Hematopoietic multipotent progenitor cell treated with erythropoietin and hydrocortisone succinate and interleukin-3 and kit ligand, for 4 days (in vitro differentiated cells): ENCODE results near the gene DLGAP1.

ENCODE experiments used
- DNase-seq: peaks from one replicate; pipeline ENCODE4 v3.0.0-alpha.2; 2015

DLGAP1 gene

GRCh38 chr18:3885209-3885792 is 569.8 kb downstream of the DLGAP1 start:
- peak; percentile 80 for DNase-seq

- DNase-seq, result no peak
Observed at GRCh38 chr18:3879836-3880120, 575.3 kb downstream of the DLGAP1 start.

GRCh38 chr18:3879114-3879835 is 575.8 kb downstream of the DLGAP1 start:
- no peak for DNase-seq

GRCh38 chr18:3878401-3878800 is 576.7 kb downstream of the DLGAP1 start:
- peak; percentile 50 for DNase-seq

- DNase-seq, result peak; percentile 79
Observed at GRCh38 chr18:3877678-3878077, 577.4 kb downstream of the DLGAP1 start.

- peak; percentile 53 for DNase-seq
Observed at GRCh38 chr18:3875961-3876360, 579.1 kb downstream of the DLGAP1 start.

- peak; percentile 27 for DNase-seq
Observed at GRCh38 chr18:3875376-3875775, 579.7 kb downstream of the DLGAP1 start.

GRCh38 chr18:3874581-3874980 is 580.5 kb downstream of the DLGAP1 start:
- no peak for DNase-seq

DNA sequence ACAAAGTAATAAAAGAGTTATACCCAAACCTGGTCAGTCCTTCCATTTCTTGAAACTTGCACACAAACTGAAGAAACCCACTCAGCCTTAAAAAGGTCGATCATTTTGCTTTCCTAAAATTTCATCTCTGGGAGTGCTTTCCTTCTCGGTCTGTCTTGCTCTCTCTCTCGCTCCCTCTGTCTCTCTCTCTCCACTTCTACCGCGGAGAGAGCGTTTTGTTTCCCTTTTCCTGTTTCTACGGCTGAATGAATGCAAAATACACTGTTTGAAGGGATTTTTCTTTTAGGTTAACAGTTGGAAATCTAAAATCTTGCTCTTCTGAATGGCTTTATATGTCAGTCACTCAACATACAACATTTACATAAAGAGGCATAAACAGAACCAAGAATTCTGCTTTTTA is 581.0 kb downstream of the DLGAP1 start:
- no peak for DNase-seq

- DNase-seq, result peak; percentile 20
Observed at GRCh38 chr18:3873698-3874097, 581.4 kb downstream of the DLGAP1 start.

DNA sequence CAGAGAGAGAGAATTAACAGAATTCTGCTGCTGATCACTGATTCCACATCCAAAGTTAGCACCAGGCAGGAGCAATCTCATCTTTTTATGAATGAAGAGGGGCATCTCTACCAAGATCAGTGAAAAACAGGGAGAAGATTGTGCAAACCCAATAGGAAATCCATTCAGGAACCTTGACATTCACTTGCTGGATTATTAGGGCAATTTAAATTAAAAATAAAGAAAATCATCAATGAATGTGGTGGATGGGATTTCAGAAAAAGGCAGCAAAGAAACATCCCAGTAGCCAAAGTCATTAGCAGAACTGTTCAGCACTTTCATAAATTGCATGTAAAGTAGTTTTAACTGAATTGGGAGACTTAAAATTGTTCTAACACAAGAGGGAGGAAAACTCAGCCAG is 581.9 kb downstream of the DLGAP1 start:
- no peak for DNase-seq

- no peak for DNase-seq
Observed at GRCh38 chr18:3872641-3873040, 582.5 kb downstream of the DLGAP1 start.

GRCh38 chr18:3871687-3872086 is 583.4 kb downstream of the DLGAP1 start:
- DNase-seq, result no peak

DNA sequence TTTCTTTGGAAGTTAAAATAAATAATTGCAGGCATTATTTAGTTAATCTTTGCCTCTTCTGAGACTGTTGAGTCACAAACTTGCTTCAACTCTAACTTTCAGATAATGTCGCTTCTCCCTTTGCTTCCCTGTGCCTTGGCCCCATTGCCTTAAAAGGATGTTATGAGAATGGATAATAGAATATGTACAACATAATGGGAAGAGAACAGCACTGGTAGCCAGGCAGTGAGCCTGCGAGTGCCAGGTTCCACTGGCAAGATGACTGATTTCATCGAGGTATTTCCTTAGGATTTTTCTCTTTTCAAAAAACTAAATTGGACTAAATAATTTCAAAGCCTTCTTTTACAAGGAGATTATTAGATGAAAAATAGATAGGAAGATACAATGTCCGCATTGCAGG is 584.2 kb downstream of the DLGAP1 start:
- DNase-seq, result no peak

- peak; percentile 82 for DNase-seq
Observed at GRCh38 chr18:3869848-3870247, 585.3 kb downstream of the DLGAP1 start.

GRCh38 chr18:3867864-3868311 is 587.2 kb downstream of the DLGAP1 start:
- no peak for DNase-seq

GRCh38 chr18:3867236-3867635 is 587.9 kb downstream of the DLGAP1 start:
- DNase-seq, result no peak

DNA sequence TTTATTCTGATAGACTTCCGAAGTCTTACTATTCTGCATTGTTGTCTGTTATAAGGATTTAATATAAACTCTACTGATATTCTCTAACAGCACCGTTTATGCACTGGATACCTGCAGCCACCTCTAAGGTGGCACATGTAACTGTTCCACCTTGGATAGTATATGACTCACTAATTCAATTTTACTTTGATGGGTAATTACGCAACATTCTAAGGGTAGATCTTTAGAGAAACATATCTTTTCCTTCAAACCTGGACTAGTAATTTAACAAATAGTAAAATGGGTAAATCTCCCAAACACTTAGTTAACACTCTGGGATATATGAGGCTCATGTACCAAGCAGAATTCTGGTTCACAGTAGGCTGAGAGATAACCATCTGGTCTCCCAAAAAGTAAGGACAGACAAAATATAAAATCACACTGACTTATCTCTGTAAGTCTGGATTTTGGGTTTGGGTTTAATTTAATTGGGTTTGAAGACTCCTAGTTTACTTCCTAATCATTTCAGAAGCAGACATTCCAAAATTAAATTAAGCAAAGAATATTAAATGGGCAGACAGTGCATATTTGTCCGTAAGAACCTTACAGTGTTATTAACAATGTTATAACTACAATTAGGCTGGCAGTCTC is 590.3 kb downstream of the DLGAP1 start:
- DNase-seq, result no peak

DNA sequence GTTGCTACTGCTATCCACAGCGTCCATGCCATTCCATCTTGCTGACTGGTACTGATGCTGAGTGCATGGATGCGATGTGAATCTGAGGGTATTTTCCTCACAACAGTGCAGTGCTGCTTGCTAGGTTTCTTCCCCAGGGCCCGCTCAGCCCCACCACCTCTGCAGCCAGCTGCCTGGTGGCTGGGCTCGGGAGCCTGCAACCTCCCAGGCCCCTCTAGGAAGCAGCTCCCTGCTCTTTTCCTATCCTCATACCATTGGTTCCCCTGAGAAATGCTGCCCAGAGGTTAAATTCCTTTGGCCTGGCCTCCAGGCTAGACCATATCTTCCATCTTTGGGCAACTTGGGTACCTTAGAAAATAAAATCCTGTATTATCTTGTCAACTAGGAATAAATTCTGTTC is 591.5 kb downstream of the DLGAP1 start:
- no peak for DNase-seq

DNA sequence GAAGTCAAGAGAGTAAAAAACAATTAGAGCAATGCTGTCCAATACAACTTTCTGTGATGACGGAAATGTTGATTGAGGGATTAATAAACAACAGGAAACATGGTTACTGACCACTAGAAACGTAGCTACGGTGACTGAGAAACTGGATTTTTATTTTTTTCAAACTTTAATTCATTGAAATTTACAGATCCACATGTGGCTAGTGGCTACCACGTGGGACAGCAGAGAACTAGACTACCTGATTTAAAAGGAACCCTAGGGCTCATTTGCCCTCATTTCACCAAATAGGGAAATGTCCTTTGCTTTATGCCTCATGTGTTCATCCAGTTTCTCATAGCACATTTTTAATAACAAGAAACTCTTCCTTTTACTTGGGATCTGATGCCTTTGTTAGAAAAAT is 592.1 kb downstream of the DLGAP1 start:
- no peak for DNase-seq

GRCh38 chr18:3861495-3861894 is 593.6 kb downstream of the DLGAP1 start:
- DNase-seq, result no peak

GRCh38 chr18:3857544-3857943 is 597.6 kb downstream of the DLGAP1 start:
- DNase-seq, result no peak

- no peak for DNase-seq
Observed at GRCh38 chr18:3855966-3856365, 599.1 kb downstream of the DLGAP1 start.

DNA sequence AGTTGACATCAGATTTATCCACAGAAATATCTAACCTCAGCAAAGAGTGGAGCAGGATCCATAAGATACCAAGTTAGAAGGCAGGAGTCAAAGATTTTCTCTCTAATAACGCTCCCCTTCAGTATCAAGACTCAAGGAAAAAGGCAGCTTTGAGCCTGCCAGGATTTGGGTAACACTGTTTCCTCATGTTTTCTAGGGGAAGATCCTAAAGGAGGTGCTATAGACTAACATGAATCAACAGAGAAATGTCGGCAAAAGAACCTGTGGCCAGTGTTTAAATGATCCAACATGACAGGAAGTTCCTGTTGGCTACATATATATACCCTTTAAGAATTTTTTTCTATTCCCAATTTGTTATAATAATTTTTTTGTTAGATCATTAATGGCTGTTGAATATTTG is 602.8 kb downstream of the DLGAP1 start:
- DNase-seq, result no peak

DNA sequence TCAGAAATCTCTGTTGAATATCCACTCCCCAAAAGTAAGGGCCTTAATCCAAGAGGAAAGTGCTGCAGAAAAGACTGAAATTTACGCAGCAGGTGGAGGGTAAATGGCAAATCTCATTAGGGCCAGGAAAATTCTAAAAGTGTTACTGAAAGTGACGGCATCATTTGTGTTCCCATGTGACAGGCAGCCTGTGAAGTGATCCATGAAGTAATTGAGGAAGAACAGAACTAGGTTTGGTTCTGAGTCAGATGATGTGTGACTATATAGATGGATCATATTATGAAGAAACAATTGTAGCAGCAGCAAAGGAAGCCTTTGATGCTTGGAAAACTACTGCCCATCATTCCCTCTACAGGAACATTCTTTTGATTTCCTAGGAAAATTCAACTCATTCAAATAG is 603.9 kb downstream of the DLGAP1 start:
- DNase-seq, result no peak
